ENCODE results near the gene UAP1L1. TPM values are rescaled to one million over a fixed set of nuclear protein-coding genes. Genes with fewer than 3 reads are reported as not detected.

UAP1L1 gene
- total and polyA plus RNA-seq, 2 experiments from 2014 or later: 15.6 to 39.1 TPM

DNA sequence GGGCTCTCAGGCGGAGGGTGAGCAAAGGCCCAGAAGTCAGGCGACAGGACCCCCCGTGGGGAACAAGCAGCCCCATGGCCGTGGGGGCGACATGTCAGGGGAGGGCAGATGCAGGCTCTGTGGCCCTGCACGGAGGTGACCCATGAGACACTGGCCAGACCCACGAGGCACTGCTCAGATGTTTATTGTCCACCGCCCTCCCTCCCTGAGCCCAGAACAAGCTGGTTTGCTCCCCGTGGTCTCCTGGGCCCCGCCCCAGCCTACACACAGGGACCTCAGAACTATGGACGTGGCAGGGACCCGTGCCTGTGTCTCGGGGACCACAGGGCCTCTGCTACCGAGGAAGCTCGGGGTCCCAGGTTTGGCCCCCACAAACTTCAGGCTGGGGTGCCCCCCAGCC is 47.3 kb upstream of the UAP1L1 start:
- Histone ChIP-seq H3K36me3 (replicated peaks; ENCODE audit: insufficient read depth, low read depth) (no peaks in the 10 kb centered on the region), H3K4me3 (no peak overlapping the region), H3K79me2 (no peaks in the 10 kb centered on the region), H3K9me3 (ENCODE audit: low read depth) (no peaks in the 10 kb centered on the region), H2AFZ (no peak overlapping the region), H3K9me2 (replicated peaks; ENCODE audit: insufficient read depth) (no peaks in the 10 kb centered on the region), H3K27ac (no peak overlapping the region), H4K20me1 (ENCODE audit: insufficient read depth, poor library complexity, severe bottlenecking) (no peaks in the 10 kb centered on the region), H3K4me1 (ENCODE audit: insufficient read depth) (peaks cover 20% of the 10 kb centered on the region), H3K4me2 (no peak overlapping the region), H3K27me3 (no peaks in the 10 kb centered on the region)
- no peak for DNase-seq (ENCODE audit: low spot score)
- 86% methylated on average over 14 of the region's 15 CpGs for WGBS (ENCODE audit: low lambda C conversion rate, missing lambda C conversion rate)
- no peak for TF ChIP-seq EZH2phosphoT487 (IDR thresholded peaks at IDR 0.05; ENCODE audit: low read depth, severe bottlenecking, unreplicated experiment)
- TF ChIP-seq, protein P1, sequence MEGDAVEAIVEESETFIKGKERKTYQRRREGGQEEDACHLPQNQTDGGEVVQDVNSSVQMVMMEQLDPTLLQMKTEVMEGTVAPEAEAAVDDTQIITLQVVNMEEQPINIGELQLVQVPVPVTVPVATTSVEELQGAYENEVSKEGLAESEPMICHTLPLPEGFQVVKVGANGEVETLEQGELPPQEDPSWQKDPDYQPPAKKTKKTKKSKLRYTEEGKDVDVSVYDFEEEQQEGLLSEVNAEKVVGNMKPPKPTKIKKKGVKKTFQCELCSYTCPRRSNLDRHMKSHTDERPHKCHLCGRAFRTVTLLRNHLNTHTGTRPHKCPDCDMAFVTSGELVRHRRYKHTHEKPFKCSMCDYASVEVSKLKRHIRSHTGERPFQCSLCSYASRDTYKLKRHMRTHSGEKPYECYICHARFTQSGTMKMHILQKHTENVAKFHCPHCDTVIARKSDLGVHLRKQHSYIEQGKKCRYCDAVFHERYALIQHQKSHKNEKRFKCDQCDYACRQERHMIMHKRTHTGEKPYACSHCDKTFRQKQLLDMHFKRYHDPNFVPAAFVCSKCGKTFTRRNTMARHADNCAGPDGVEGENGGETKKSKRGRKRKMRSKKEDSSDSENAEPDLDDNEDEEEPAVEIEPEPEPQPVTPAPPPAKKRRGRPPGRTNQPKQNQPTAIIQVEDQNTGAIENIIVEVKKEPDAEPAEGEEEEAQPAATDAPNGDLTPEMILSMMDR (IDR thresholded peaks at IDR 0.05; ENCODE audit: poor library complexity): no peak
- no peak for TF ChIP-seq EZH2 (IDR thresholded peaks at IDR 0.05; ENCODE audit: borderline replicate concordance)

DNA sequence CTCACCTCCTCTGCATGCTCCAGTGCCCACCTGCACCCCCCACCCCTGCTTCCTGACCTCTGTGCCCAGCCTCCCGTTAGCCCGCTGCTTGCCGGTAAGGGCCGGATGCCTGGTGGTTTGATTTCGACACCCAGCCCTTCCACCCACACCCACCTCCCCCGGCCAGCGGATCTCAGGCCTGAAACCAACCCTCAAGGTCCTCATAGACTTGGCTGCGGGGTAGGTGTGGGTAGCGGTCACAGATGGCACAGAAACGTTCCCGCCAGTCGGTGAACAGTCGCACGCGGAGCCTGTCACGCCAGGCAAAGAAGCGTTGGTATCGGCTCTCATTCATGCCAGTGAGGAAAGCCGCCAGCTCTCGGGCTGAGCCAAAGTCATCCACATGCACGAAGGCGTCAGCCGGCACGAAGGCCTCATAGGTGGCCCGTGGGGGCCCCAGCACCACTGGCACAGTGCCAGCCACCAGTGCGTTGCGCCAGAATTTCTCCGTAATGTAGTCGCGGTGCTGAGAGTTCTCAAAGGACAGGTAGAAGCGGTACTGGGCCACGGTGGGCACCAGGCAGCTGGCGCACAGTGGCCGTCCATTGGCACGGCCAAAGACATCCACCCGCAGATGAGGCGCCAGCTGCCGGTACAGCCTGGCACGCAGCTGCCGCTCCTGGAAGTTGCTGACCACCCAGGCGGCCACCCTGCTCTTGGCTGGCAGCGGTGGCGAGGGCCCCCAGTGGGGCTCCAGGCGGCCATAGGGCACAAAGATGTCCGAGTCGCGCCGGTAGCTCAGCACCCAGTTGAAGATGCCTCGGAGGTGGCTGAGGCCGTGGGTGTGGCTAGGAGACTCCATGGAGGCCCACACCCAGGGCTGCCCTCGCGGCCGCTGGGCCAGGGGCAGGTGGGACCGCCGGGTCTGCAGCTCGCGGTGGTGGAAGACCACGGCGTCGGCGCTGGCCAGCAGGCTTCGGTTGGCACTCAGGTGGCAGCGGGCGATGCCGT is 46.5 kb upstream of the UAP1L1 start:
- no peak for TF ChIP-seq EZH2 (IDR thresholded peaks at IDR 0.05; ENCODE audit: borderline replicate concordance)
- TF ChIP-seq, protein P1 (IDR thresholded peaks at IDR 0.05; ENCODE audit: poor library complexity): no peak
- TF ChIP-seq EZH2phosphoT487 (IDR thresholded peaks at IDR 0.05; ENCODE audit: low read depth, severe bottlenecking, unreplicated experiment): no peak
- Histone ChIP-seq H3K9me3 (ENCODE audit: low read depth) (no peaks in the 10 kb centered on the region), H3K27me3 (no peaks in the 10 kb centered on the region), H4K20me1 (ENCODE audit: insufficient read depth, poor library complexity, severe bottlenecking) (no peaks in the 10 kb centered on the region), H3K27ac (no peak overlapping the region), H3K4me3 (no peak overlapping the region), H3K9me2 (replicated peaks; ENCODE audit: insufficient read depth) (no peaks in the 10 kb centered on the region), H3K79me2 (no peaks in the 10 kb centered on the region), H2AFZ (no peak overlapping the region), H3K4me1 (ENCODE audit: insufficient read depth) (peaks cover 20% of the 10 kb centered on the region), H3K4me2 (no peak overlapping the region), H3K36me3 (replicated peaks; ENCODE audit: insufficient read depth, low read depth) (no peaks in the 10 kb centered on the region)
- no peak for DNase-seq (ENCODE audit: low spot score)
- WGBS (ENCODE audit: low lambda C conversion rate, missing lambda C conversion rate): 97% methylated on average over 56 of the region's 65 CpGs

DNA sequence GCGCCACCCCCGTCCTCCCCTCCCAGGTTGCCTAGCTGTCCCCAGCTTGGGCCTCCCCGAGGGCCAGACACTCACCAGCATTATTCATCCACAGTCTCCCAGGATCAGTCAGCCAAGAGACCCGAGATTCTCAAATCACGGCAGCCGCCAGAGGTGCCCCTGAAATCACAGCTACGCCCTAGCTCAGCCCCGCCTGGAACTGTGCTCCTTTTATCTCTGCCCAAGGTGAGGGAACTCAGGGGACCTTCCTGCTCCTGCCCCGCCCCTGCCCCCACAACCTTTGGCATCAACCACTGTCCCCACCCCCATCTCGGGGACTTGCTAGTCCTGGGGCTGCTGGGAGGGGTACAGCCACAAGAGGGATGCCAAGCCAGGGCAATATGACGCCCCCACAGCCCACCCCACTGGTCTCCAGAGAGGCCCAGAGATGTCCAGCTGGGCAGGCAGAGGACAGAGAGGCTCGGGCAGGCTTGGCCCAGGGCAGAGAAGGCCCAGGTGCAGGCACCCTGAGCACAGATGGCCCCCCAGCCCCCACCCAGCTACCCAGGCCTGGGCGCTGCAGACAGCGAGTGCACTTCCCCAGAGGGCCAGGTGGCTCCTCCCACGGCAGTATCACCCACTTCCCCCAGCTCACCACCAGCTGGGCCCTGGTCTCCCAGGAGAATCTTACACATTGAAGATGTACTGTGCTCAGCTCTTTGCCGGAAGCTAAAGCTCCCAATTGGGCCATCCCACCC is 45.2 kb upstream of the UAP1L1 start, which contains the start of gene FUT7:
Gene FUT7, minus strand, starts transcription at position 185 of the 737 bp plus-strand sequence. Its CDS starts 97 bp downstream, at position 88.
- Histone ChIP-seq H3K36me3 (replicated peaks; ENCODE audit: insufficient read depth, low read depth) (no peaks in the 10 kb centered on the region), H3K4me2 (no peak within 1 kb of the TSS), H3K9me2 (replicated peaks; ENCODE audit: insufficient read depth) (no peaks in the 10 kb centered on the region), H3K4me1 (ENCODE audit: insufficient read depth) (peaks cover 19% of the 10 kb centered on the region), H3K9me3 (ENCODE audit: low read depth) (no peaks in the 10 kb centered on the region), H3K27ac (no peak within 1 kb of the TSS), H3K4me3 (no peak within 1 kb of the TSS), H3K27me3 (no peaks in the 10 kb centered on the region), H2AFZ (no peak within 1 kb of the TSS), H4K20me1 (ENCODE audit: insufficient read depth, poor library complexity, severe bottlenecking) (no peaks in the 10 kb centered on the region), H3K79me2 (no peaks in the 10 kb centered on the region)
- DNase-seq (ENCODE audit: low spot score): no peak
- 75% methylated on average over 16 of the region's 16 CpGs for WGBS (ENCODE audit: low lambda C conversion rate, missing lambda C conversion rate)
- TF ChIP-seq EZH2 (IDR thresholded peaks at IDR 0.05; ENCODE audit: borderline replicate concordance) (no peak), EZH2phosphoT487 (IDR thresholded peaks at IDR 0.05; ENCODE audit: low read depth, severe bottlenecking, unreplicated experiment) (no peak)
- TF ChIP-seq, protein P1 (IDR thresholded peaks at IDR 0.05; ENCODE audit: poor library complexity): no peak

Measured in hepatocyte (in vitro differentiated cells).